Renal cortical epithelial cell (primary cell): ENCODE measurements around the gene MYF6. TPM values are rescaled to one million over a fixed set of nuclear protein-coding genes. Genes with fewer than 3 reads are reported as not detected.

Experiments used
- DNase-seq: peaks from one replicate; pipeline ENCODE4 v3.0.0-alpha.2; 2011; ENCODE audit warnings: low read depth
- total RNA-seq: library from RNA; depleted of rRNA; stranded (reverse); fragments of >200 nt; gene quantifications from 2 replicates; pipeline ENCODE4 v1.2.3, GENCODE V29; 2014

Gene MYF6
- total RNA-seq: 0.52 TPM in 1 of 2 replicates, not detected in the other

- DNase-seq: no peak
Observed at GRCh38 chr12:80707126-80707829, at the start of gene MYF6. Gene MYF6, plus strand, starts transcription at chr12:80707634. Its CDS starts 86 bp downstream, at chr12:80707720.

GRCh38 chr12:80659512-80660063, 47.8 kb upstream of the MYF6 start:
- DNase-seq: no peak

GRCh38 chr12:80662586-80662985, 44.8 kb upstream of the MYF6 start:
- no peak for DNase-seq

DNA sequence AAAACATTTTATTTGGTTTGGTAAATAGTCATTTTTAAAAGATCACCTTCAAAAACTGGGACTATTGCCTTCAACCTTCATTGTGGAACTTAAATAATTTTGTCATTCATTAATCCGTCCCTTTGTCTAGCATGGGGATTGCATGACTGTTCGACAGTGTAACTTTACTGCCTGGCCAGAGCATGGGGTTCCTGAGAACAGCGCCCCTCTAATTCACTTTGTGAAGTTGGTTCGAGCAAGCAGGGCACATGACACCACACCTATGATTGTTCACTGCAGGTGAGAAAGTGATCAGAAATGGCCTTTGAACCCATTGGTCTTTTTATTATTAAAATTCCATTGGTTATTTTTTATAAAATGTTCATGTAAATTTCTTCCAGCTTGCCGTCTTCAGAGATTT, 37.2 kb upstream of the MYF6 start:
- DNase-seq: no peak

- DNase-seq: peak; percentile 10
Observed at GRCh38 chr12:80676042-80676636, 31.3 kb upstream of the MYF6 start.

DNA sequence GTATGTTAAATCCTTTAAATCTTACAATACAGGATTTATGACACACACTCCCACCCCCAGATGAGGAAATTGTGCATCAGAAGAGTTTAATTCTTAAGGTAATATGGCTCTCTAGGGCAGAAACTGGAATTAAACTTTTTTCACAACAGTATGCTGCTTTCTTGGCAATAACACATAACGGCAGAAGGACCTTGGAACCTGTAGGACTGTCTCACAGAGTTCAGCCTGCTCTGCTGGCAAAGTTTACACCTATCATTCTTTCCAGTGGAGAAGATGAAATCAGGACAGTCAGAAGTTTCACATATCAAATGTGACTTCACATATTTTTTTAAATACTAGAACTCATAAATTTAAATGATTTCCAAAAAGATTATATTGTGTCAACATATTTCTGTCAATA, 30.6 kb upstream of the MYF6 start:
- no peak for DNase-seq

DNA sequence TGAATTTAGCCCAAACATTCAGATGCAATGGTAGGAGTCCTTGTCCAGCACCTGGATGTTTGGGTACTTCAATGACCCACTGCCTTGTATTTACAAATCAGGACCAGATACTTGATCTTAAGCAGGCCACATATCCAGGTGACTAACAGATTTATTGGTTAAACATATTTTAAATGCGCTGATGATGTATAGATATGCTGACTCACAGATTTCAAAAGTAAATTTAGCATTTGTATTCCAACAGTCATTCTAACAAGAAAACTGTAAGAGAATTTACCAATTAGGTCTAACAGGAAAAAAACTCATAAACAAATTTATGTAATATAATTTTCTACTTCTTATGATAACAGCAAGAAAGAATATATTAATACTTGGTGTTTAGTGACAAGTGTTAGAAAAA, 29.4 kb upstream of the MYF6 start:
- no peak for DNase-seq

- DNase-seq: no peak
Observed at GRCh38 chr12:80679346-80680131, 27.9 kb upstream of the MYF6 start.

DNA sequence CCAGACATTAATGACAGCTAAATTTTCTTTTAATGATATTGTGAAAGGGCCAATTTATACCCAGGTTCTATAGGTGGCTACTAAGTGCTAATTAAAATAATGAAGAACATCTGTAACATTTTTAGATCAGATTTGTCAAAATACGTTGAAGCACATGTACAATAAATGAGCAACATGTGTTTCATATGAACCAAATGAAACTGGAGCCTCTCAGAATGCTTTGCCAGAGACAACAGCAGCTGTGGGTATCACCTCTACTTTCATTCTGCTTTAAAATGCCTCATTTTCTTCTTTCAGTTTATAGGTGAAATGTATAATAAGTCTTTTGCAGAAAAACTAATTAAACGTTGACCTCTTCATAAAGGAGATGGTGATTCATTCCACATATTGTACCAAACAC, 26.1 kb upstream of the MYF6 start:
- no peak for DNase-seq

GRCh38 chr12:80681786-80682185, 25.6 kb upstream of the MYF6 start:
- DNase-seq: no peak

GRCh38 chr12:80684077-80684495, 23.3 kb upstream of the MYF6 start:
- DNase-seq: no peak

DNA sequence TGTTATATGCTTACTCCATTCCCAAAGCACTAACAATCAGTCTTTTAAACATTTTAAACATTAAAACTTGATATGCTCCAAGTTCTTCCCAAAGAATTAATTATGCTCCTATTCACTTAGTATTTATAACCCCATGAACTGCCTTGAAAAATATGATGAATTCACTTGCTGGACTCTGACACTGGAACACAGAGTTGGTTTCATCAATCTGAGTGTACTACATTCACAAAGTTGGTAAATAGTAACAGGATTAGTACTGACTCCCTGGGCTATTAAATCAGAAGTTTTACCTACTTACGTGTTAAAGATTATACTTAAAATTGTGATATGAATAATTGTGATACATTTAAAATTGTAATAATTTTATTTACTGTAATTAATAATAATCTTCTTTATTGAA, 17.3 kb upstream of the MYF6 start:
- no peak for DNase-seq

- DNase-seq: no peak
Observed at GRCh38 chr12:80690513-80690912, 16.9 kb upstream of the MYF6 start.

DNA sequence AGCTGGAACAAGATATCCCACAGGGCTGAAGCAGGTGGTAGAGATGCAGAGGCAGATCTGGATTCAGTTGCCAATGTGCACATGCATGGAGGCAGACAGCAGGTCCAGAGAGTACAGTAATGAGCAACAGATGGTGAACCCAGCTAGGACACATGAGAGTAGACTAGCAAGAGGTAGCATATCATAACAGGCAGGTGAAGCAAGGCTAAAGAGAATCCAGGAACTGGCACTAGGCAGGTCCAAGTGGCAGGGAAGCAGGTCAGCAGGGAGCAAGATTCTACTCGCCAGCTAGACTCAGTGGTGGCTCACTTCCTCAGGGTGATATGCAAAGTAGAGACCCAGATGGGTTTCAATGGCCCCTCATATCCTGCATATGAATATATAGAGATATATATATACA, 15.3 kb upstream of the MYF6 start:
- no peak for DNase-seq

DNA sequence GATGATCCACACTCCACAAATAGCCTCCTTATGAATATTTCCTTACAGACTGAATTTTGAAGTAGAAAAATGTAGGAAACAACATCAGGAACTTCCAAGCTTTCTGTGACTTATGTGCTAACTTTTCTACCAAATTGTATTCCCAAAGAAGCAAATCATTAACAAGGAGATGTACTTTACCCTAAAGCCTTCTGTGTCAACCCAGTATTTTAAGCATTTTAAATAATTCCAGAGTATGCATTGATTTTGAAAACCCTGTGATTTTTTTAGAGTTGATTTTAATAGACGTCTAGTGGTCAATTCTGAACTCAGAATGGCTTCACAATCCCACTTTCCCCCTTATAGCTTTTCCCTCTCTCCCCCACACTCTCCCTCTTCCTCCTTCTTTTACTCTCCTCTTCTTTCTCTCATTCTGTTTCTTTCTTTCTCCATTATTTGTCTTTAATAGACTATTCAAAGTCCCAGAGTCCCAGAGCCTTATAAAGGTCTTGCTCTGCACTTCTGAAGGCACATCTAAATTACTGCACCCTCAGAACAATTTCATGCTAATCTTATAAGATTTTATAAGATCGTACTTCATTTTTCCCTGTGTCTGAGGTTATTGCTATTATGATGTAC, 10.1 kb upstream of the MYF6 start:
- peak; percentile 22 for DNase-seq

GRCh38 chr12:80698256-80698655, 9.2 kb upstream of the MYF6 start:
- DNase-seq: no peak

GRCh38 chr12:80698847-80699542, 8.4 kb upstream of the MYF6 start:
- DNase-seq: no peak

- no peak for DNase-seq
Observed at GRCh38 chr12:80700327-80700726, 7.1 kb upstream of the MYF6 start.

DNA sequence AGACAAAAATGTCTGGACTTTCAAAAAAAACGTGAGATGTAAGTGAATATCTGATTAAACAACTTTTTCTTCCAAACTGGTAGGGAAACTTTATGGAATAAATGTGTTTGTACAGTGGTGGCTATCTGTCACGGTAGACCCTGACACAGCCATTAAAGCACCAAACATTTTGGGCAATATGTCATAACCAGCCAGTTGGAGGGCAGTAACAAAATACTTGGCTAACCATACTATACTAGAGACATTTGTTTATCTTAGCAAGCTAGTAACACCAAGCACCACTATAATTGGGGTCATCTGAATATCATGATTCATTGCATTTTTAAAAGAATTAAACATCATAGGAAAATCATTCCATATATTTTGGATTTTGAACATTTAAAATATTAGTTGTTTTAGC, 6.0 kb upstream of the MYF6 start:
- DNase-seq: no peak

DNA sequence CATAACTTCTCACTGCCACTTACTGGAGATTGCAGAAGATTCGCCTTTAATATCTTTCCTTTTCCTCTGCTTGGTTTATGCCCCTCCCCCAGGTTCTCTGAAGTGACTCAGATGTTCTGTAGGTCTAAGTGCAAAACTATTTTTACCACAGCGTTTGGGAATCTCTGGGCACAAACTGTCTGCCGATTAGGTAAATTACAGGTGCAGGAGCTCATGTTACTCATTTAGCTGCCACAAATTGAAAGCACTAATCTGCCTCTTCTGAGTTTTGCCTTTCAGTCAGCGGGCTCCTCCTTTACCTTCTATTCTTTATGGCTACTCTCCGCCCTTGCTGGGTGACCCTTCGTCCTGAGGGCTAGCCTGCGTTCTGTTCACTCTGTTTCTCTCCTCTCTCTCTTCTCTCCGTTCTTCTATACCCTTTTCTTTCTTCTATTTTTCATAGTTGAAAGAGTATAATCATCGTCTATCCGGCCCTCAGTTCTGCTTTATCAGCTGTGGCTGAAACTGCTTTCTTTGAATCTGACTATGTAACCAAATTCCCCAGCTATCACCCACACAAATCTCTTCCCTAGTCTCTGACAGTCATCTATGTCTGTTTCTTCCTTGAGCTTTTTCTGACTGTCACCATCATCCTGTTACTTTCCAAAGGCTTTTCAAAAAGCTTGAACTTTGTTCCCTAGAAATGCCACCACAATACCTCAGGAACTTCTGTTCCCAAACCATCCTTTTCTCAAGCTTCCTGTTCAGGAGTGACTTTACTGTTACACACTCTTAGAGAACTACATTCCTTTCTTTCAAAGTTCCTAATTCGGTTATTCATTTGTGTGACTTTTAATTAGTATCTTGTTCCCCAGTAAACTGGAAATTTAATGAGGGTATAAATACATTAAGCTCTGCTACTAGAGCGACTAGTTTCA, 4.3 kb upstream of the MYF6 start:
- peak; percentile 86 for DNase-seq
